Right atrium auricular region (tissue), 2 donors: ENCODE measurements around the gene BORCS5. TPM values are rescaled to one million over a fixed set of nuclear protein-coding genes. Genes with fewer than 3 reads are reported as not detected.
"Not testable (repeated sequence)": the region's sequence is repeated elsewhere in the genome, so short reads cannot be mapped to it uniquely, and the experiment has no call there.

ENCODE experiments used
- DNase-seq: peaks from one replicate; pipeline ENCODE4 v3.0.0-alpha.2; 2019; ENCODE audit warnings: low spot score
- H3K27ac ChIP-seq, 2 donors: fragments of 200-600 bp; sonication (generic); 1 replicate in 1 of 2; 2 replicates in 1 of 2; pipeline ENCODE4 v1.5.1; 2016 to 2019
- H3K27me3 ChIP-seq, 2 donors: fragments of 200-600 bp; sonication (generic); one replicate each; pipeline versions ENCODE4 v1.5.1 to v1.6.0; 2017 to 2019
- H3K36me3 ChIP-seq: fragments of 200-600 bp; sonication (generic); one replicate; pipeline ENCODE4 v1.5.1; 2016
- H3K4me1 ChIP-seq, 2 donors: fragments of 200-600 bp; sonication (generic); one replicate each; pipeline versions ENCODE4 v1.5.1 to v1.6.0; 2017 to 2019
- H3K4me3 ChIP-seq, 2 donors: fragments of 200-600 bp; sonication (generic); 1 replicate in 1 of 2; 2 replicates in 1 of 2; pipeline ENCODE4 v1.5.1; 2017 to 2019; ENCODE audit warnings: mild to moderate bottlenecking in 1 of 2, moderate library complexity in 1 of 2
- H3K9me3 ChIP-seq, 2 donors: fragments of 200-600 bp; sonication (generic); one replicate each; pipeline ENCODE4 v1.5.1; 2019
- CTCF ChIP-seq, 2 donors: fragments of 200-600 bp; sonication (generic); IDR thresholded peaks; one replicate each; pipeline ENCODE4 v1.5.1; 2019; ENCODE audit warnings: antibody characterized with exemption in 2 of 2
- total RNA-seq, 2 donors: library from RNA; depleted of rRNA; stranded (reverse); fragments of >200 nt; gene quantifications; one replicate each; pipeline ENCODE4 v1.1.0, GENCODE V29; 2016

Gene BORCS5
- total RNA-seq, 2 donors from 2014 or later, result 6.2 to 8.0 TPM

GRCh38 chr12:12469386-12469785 lies 112.5 kb downstream of the BORCS5 start:
- Histone ChIP-seq H3K27ac (no peak overlapping the region), H3K27me3 (no peaks in the 10 kb centered on the region), H3K9me3 (no peaks in the 10 kb centered on the region), H3K4me1 (no peaks in the 10 kb centered on the region), H3K36me3 (no peaks in the 10 kb centered on the region), H3K4me3 (no peak overlapping the region)
- no peak for TF ChIP-seq CTCF (IDR thresholded peaks at IDR 0.05)
- DNase-seq, result no peak

GRCh38 chr12:12470751-12471306 lies 114.0 kb downstream of the BORCS5 start:
- no peak for TF ChIP-seq CTCF (IDR thresholded peaks at IDR 0.05)
- Histone ChIP-seq H3K36me3 (peaks cover 2% of the 10 kb centered on the region), H3K9me3 (no peaks in the 10 kb centered on the region), H3K27ac (no peak overlapping the region), H3K27me3 (no peaks in the 10 kb centered on the region), H3K4me3 (no peak overlapping the region), H3K4me1 (no peaks in the 10 kb centered on the region)
- DNase-seq, result no peak

- H3K4me3 ChIP-seq, H3K9me3 ChIP-seq, DNase-seq, H3K4me1 ChIP-seq, H3K27me3 ChIP-seq, H3K27ac ChIP-seq: not testable (repeated sequence)
- H3K36me3 ChIP-seq, result peaks cover 16% of the 10 kb centered on the region
Observed at GRCh38 chr12:12471982-12472961, 115.4 kb downstream of the BORCS5 start.

- Histone ChIP-seq H3K9me3 (no peaks in the 10 kb centered on the region), H3K27ac (no peak overlapping the region), H3K36me3 (peaks cover 23% of the 10 kb centered on the region), H3K4me3 (no peak overlapping the region), H3K4me1 (no peaks in the 10 kb centered on the region), H3K27me3 (no peaks in the 10 kb centered on the region)
- DNase-seq, result no peak
- TF ChIP-seq CTCF (IDR thresholded peaks at IDR 0.05), result no peak
Observed at GRCh38 chr12:12473223-12473622, 116.3 kb downstream of the BORCS5 start.

- DNase-seq, result no peak
- peak overlapping the region; percentile 1 to 4 for H3K27ac ChIP-seq
- H3K27me3 ChIP-seq, result no peaks in the 10 kb centered on the region
- peaks cover 23% of the 10 kb centered on the region for H3K36me3 ChIP-seq
- H3K4me3 ChIP-seq, result no peak overlapping the region
- TF ChIP-seq CTCF (IDR thresholded peaks at IDR 0.05), result no peak
- H3K4me1 ChIP-seq, result no peaks in the 10 kb centered on the region
- no peaks in the 10 kb centered on the region for H3K9me3 ChIP-seq
Observed at GRCh38 chr12:12474471-12474928, 117.6 kb downstream of the BORCS5 start.
